Tibial artery (tissue), 4 donors: ENCODE measurements around the gene ZNF77.
"Not testable (repeated sequence)": the region's sequence is repeated elsewhere in the genome, so short reads cannot be mapped to it uniquely, and the experiment has no call there.

Experiments used
- DNase-seq, 2 donors: peaks; one replicate each; pipeline ENCODE4 v3.0.0-alpha.2; 2019
- H3K27ac ChIP-seq, 2 donors: fragments of 200-600 bp; sonication (generic) in 1 of 2; 1 replicate in 1 of 2; 2 replicates in 1 of 2; pipeline ENCODE4 v1.5.1; 2018 to 2019; ENCODE audit warnings: mild to moderate bottlenecking in 1 of 2
- H3K27me3 ChIP-seq, 2 donors: fragments of 200-600 bp; sonication (generic) in 1 of 2; one replicate each; pipeline versions ENCODE4 v1.5.1 to v1.6.0; 2016 to 2019
- H3K36me3 ChIP-seq, 3 donors: fragments of 200-600 bp; sonication (generic) in 2 of 3; one replicate each; pipeline ENCODE4 v1.5.1; 2016 to 2019; ENCODE audit warnings: mild to moderate bottlenecking in 2 of 3
- H3K4me1 ChIP-seq, 4 donors: fragments of 200-600 bp; sonication (generic) in 2 of 4; 1 replicate in 3 of 4; 2 replicates in 1 of 4; pipeline ENCODE4 v1.5.1; 2016 to 2019
- H3K4me3 ChIP-seq, 2 donors: fragments of 200-600 bp; sonication (generic) in 1 of 2; 1 replicate in 1 of 2; 2 replicates in 1 of 2; pipeline ENCODE4 v1.5.1; 2018 to 2019; ENCODE audit warnings: mild to moderate bottlenecking in 2 of 2
- H3K9me3 ChIP-seq, 3 donors: fragments of 200-600 bp; sonication (generic) in 1 of 3; one replicate each; pipeline ENCODE4 v1.5.1; 2016 to 2019
- intact Hi-C: fragments of 100-400 bp; cut with DNase I; formaldehyde crosslinking; loops from one replicate; pipeline ENCODE4 v1.15.0; 2023; ENCODE audit warnings: low total_unique reads
- TF ChIP-seq, protein P1 (sequence below), 2 experiments: fragments of 200-600 bp in 1 of 2; fragments of 450-650 bp in 1 of 2; IDR thresholded peaks; one replicate each; pipeline ENCODE4 v1.5.1; 2017 to 2019; ENCODE audit warnings: antibody characterized with exemption in 2 of 2, mild to moderate bottlenecking in 1 of 2, moderate library complexity in 1 of 2

ZNF77 gene

DNA sequence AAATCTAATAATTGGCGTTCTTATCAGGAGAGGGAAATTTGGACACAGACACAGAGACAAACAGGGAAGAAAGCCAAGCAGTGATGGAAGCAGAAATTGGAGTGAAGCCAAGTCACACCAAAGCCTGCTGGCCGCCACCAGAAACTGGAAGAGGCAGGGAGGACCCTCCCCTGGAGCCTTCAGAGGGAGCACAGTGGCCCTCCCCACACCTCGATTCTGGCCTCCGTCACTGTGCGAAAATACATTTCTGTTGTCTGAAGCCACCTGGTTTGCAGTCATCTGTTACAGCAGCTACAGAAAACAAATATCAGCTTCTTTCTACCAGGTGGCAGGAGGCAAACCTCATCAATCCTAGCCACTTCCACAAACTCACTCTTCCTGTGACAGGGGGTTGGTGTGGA is 24.3 kb upstream of the ZNF77 start:
- intact Hi-C loops, result loop anchor here (5.0 kb wide), 1 partner anchor 93 kb away; the partner anchor contains the start of gene TLE5
- H3K4me1 ChIP-seq, result peaks cover 0 to 42% (median 25%) of the 10 kb centered on the region in 4 donors
- no peaks in the 10 kb centered on the region for H3K9me3 ChIP-seq
- no peaks in the 10 kb centered on the region for H3K36me3 ChIP-seq
- peaks cover 0 to 21% of the 10 kb centered on the region in 2 donors for H3K27me3 ChIP-seq
- H3K4me3 ChIP-seq, result no peak overlapping the region
- H3K27ac ChIP-seq, result peak overlapping the region; percentile 0 to 11
- DNase-seq, result no peak
- TF ChIP-seq, protein P1, sequence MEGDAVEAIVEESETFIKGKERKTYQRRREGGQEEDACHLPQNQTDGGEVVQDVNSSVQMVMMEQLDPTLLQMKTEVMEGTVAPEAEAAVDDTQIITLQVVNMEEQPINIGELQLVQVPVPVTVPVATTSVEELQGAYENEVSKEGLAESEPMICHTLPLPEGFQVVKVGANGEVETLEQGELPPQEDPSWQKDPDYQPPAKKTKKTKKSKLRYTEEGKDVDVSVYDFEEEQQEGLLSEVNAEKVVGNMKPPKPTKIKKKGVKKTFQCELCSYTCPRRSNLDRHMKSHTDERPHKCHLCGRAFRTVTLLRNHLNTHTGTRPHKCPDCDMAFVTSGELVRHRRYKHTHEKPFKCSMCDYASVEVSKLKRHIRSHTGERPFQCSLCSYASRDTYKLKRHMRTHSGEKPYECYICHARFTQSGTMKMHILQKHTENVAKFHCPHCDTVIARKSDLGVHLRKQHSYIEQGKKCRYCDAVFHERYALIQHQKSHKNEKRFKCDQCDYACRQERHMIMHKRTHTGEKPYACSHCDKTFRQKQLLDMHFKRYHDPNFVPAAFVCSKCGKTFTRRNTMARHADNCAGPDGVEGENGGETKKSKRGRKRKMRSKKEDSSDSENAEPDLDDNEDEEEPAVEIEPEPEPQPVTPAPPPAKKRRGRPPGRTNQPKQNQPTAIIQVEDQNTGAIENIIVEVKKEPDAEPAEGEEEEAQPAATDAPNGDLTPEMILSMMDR (IDR thresholded peaks at IDR 0.05), result no peak

- no peak overlapping the region for H3K27ac ChIP-seq
- no peaks in the 10 kb centered on the region for H3K9me3 ChIP-seq
- H3K4me3 ChIP-seq, result no peak overlapping the region
- DNase-seq, result no peak
- intact Hi-C loops, result loop anchor here (5.0 kb wide), 1 partner anchor 94 kb away; the partner anchor contains the start of gene TLE5
- peaks cover 0 to 18% of the 10 kb centered on the region in 2 donors for H3K27me3 ChIP-seq
- TF ChIP-seq, protein P1 (IDR thresholded peaks at IDR 0.05), result no peak
- H3K36me3 ChIP-seq, result no peaks in the 10 kb centered on the region
- H3K4me1 ChIP-seq, result peaks cover 0 to 31% (median 21%) of the 10 kb centered on the region in 4 donors
Observed at GRCh38 chr19:2967972-2968371, 23.2 kb upstream of the ZNF77 start.

- Histone ChIP-seq H3K27ac (no peak overlapping the region), H3K9me3 (no peaks in the 10 kb centered on the region)
- TF ChIP-seq, protein P1 (IDR thresholded peaks at IDR 0.05), result no peak
Observed at GRCh38 chr19:2964874-2965273, 20.1 kb upstream of the ZNF77 start.

GRCh38 chr19:2963631-2964030 is 18.9 kb upstream of the ZNF77 start:
- not testable (repeated sequence) for H3K4me1 ChIP-seq, H3K36me3 ChIP-seq, H3K27ac ChIP-seq, DNase-seq, H3K4me3 ChIP-seq, H3K9me3 ChIP-seq
- intact Hi-C loops, result loop anchor here (5.0 kb wide), 1 partner anchor 339 kb away; no protein-coding TSS in a partner anchor
- H3K27me3 ChIP-seq, result peaks cover 0 to 24% of the 10 kb centered on the region in 2 donors

More at GRCh38 chr19:2964874-2965273, 20.1 kb upstream of the ZNF77 start:
- H3K27me3 ChIP-seq, result peaks cover 0 to 27% of the 10 kb centered on the region in 2 donors
- H3K36me3 ChIP-seq, result no peaks in the 10 kb centered on the region
- no peak overlapping the region for H3K4me3 ChIP-seq
- H3K4me1 ChIP-seq, result peaks cover 0 to 12% (median 8%) of the 10 kb centered on the region in 4 donors
- intact Hi-C loops, result loop anchor here (5.0 kb wide), 2 partner anchors 97 to 337 kb away; partner anchors contain the start of gene TLE5
- no peak for DNase-seq

DNA sequence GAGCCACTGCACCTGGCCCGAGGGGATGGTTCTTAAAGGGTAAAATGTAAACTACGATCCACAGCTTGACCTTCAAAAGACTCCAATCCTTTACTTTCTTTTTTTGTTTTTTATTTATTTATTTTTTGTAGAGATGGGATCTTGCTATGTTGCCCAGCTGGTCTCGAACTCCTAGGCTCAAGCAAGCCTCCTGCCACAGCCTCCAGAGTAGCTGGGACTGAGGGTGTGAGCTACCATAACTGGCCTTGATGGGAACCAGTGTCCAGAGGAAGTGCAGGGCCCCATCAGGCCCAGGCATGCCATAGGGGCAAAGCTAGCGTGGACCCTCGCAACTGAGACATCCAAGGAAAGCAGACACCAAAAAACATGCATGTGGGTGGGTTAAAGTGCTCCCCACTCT is 18.4 kb upstream of the ZNF77 start:
- Histone ChIP-seq H3K4me1 (no peaks in the 10 kb centered on the region), H3K27me3 (peaks cover 0 to 19% of the 10 kb centered on the region in 2 donors), H3K27ac (no peak overlapping the region), H3K9me3 (no peaks in the 10 kb centered on the region), H3K4me3 (no peak overlapping the region), H3K36me3 (no peaks in the 10 kb centered on the region)
- no peak for DNase-seq
- intact Hi-C loops, result loop anchor here (5.0 kb wide), 1 partner anchor 339 kb away; no protein-coding TSS in a partner anchor
- TF ChIP-seq, protein P1 (IDR thresholded peaks at IDR 0.05), result no peak

DNA sequence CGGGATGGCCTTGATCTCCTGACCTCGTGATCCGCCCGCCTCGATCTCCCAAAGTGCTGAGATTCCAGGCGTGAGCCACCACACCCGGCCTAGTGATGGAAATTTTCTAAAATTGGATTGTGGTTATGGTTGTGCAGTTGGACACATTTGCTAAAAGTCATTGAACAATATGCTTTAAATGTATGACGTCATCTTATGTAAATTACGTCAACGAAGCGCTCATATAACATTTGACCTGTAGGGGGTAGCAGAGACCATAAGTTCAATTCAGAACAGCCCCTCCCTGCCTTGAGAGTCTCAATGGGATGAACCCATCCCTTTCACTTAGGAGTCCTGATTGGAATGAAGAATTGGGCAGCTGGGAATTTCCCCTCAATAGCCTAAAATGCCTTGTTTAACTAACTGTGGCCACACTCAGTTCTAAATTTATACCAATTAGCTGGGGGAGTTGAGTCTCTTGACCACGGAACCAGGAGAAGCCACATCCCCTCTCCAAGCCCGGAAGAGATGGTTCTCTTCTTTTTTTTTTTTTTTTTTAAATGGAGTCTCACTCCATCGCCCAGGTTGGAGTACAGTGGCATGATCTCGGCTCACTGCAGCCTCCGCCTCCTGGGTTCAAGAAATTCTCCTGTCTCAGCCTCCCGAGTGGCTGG is 17.4 kb upstream of the ZNF77 start:
- Histone ChIP-seq H3K4me1 (no peaks in the 10 kb centered on the region), H3K27me3 (peaks cover 0 to 19% of the 10 kb centered on the region in 2 donors), H3K4me3 (no peak overlapping the region), H3K36me3 (no peaks in the 10 kb centered on the region), H3K27ac (no peak overlapping the region), H3K9me3 (no peaks in the 10 kb centered on the region)
- intact Hi-C loops, result loop anchor here (5.0 kb wide), 1 partner anchor 340 kb away; no protein-coding TSS in a partner anchor
- TF ChIP-seq, protein P1 (IDR thresholded peaks at IDR 0.05), result peak; percentile 65 to 96
- DNase-seq, result peak in 1 of 2 donors; percentile 53
